ENCODE data around the gene KBTBD4.
A peak's percentile ranks its signal among the peaks of the same experiment; 100 is the strongest.
"Not testable (repeated sequence)": the region's sequence is repeated elsewhere in the genome, so short reads cannot be mapped to it uniquely, and the experiment has no call there.

Gene KBTBD4

GRCh38 chr11:47589977-47590861, 11.4 kb upstream of the KBTBD4 start:
- no peak for DNase-seq

GRCh38 chr11:47589584-47589976, 10.8 kb upstream of the KBTBD4 start:
- DNase-seq, result no peak

GRCh38 chr11:47589118-47589517, 10.3 kb upstream of the KBTBD4 start:
- no peak for DNase-seq

- DNase-seq, result no peak
These were observed 9.1 kb upstream of the KBTBD4 start for GRCh38 chr11:47587723-47588326.

GRCh38 chr11:47587039-47587716, 8.4 kb upstream of the KBTBD4 start:
- DNase-seq, result no peak

GRCh38 chr11:47586098-47586855, 7.5 kb upstream of the KBTBD4 start, which contains the start of gene FAM180B:
FAM180B (plus strand) TSS chr11:47586678; CDS start chr11:47586769, 91 bp downstream.
- DNase-seq, result no peak

- DNase-seq, result no peak
These were observed 5.1 kb upstream of the KBTBD4 start for GRCh38 chr11:47583844-47584243.

GRCh38 chr11:47577460-47578041, 1.2 kb downstream of the KBTBD4 start:
- no peak for DNase-seq

- DNase-seq, result no peak
These were observed 5.4 kb downstream of the KBTBD4 start for GRCh38 chr11:47573321-47573720.

GRCh38 chr11:47572715-47573255, 6.0 kb downstream of the KBTBD4 start:
- DNase-seq, result no peak

- DNase-seq, result no peak
These were observed 6.9 kb downstream of the KBTBD4 start for GRCh38 chr11:47571895-47572294.

- no peak for DNase-seq
These were observed 7.4 kb downstream of the KBTBD4 start for GRCh38 chr11:47571357-47571729.

GRCh38 chr11:47570651-47571356, 8.0 kb downstream of the KBTBD4 start:
- no peak for DNase-seq

GRCh38 chr11:47569646-47570045, 9.1 kb downstream of the KBTBD4 start:
- DNase-seq, result no peak

GRCh38 chr11:47566149-47566698, 12.5 kb downstream of the KBTBD4 start:
- DNase-seq, result peak; percentile 30

GRCh38 chr11:47565340-47566148, 13.2 kb downstream of the KBTBD4 start, which contains the start of gene PTPMT1:
PTPMT1 (plus strand) TSS chr11:47565599; CDS start chr11:47565623, 24 bp downstream.
- peak; percentile 46 for DNase-seq

- DNase-seq, result no peak
These were observed 13.8 kb downstream of the KBTBD4 start for GRCh38 chr11:47564933-47565339.

- DNase-seq, result not testable (repeated sequence)
These were observed 14.4 kb downstream of the KBTBD4 start for GRCh38 chr11:47564366-47564765.

GRCh38 chr11:47562393-47562792, 16.4 kb downstream of the KBTBD4 start:
- not testable (repeated sequence) for DNase-seq

GRCh38 chr11:47560426-47560825, 18.3 kb downstream of the KBTBD4 start:
- no peak for DNase-seq
